LNCaP clone FGC (cell line): Measurements from ENCODE around the gene SOBP.
A peak's percentile ranks its signal among the peaks of the same experiment; 100 is the strongest.

ENCODE experiments used
- DNase-seq: peaks from one replicate; pipeline ENCODE4 v3.0.0-alpha.2; 2011; ENCODE audit warnings: low read depth
- H3K4me3 ChIP-seq: 2 replicates; pipeline ENCODE4 v1.5.1; 2011; ENCODE audit warnings: mild to moderate bottlenecking, low read depth, low read length, control low read depth
- CTCF ChIP-seq: IDR thresholded peaks from 2 replicates; pipeline ENCODE4 v1.5.1; 2012; ENCODE audit warnings: mild to moderate bottlenecking; ENCODE audit not compliant: control insufficient read depth, insufficient read depth; ENCODE audit errors: extremely low read depth

SOBP gene

GRCh38 chr6:107646176-107646575 lies 156.3 kb downstream of the SOBP start:
- no peak overlapping the region for H3K4me3 ChIP-seq
- no peak for TF ChIP-seq CTCF
- no peak for DNase-seq

GRCh38 chr6:107646776-107647438 lies 157.0 kb downstream of the SOBP start:
- H3K4me3 ChIP-seq = no peak overlapping the region
- no peak for TF ChIP-seq CTCF
- DNase-seq = no peak

- H3K4me3 ChIP-seq = no peak overlapping the region
- no peak for TF ChIP-seq CTCF
- DNase-seq = no peak
These were observed 157.6 kb downstream of the SOBP start for GRCh38 chr6:107647439-107647948.

- TF ChIP-seq CTCF = no peak
- H3K4me3 ChIP-seq = no peak overlapping the region
- no peak for DNase-seq
These were observed 159.1 kb downstream of the SOBP start for GRCh38 chr6:107648983-107649382.

GRCh38 chr6:107652526-107653182 lies 162.7 kb downstream of the SOBP start:
- TF ChIP-seq CTCF = no peak
- no peak overlapping the region for H3K4me3 ChIP-seq
- DNase-seq = peak; percentile 43

GRCh38 chr6:107653183-107653580 lies 163.3 kb downstream of the SOBP start:
- DNase-seq = no peak
- H3K4me3 ChIP-seq = no peak overlapping the region
- TF ChIP-seq CTCF = no peak
